Testis (tissue), 2 donors: ENCODE data around the gene VPS35L.

Experiments
- CTCF ChIP-seq, 3 experiments: fragments of 450-650 bp in 2 of 3; fragments of 200-600 bp in 1 of 3; sonication (generic) in 1 of 3; IDR thresholded peaks; one replicate each; pipeline ENCODE4 v1.5.1; 2016 to 2019; ENCODE audit warnings: antibody characterized with exemption in 3 of 3, mild to moderate bottlenecking in 2 of 3, moderate library complexity in 1 of 3
- POLR2A ChIP-seq: fragments of 450-650 bp; IDR thresholded peaks from one replicate; pipeline ENCODE4 v1.6.1; 2017; ENCODE audit warnings: antibody characterized with exemption, mild to moderate bottlenecking, moderate library complexity

GRCh38 chr16:19513377-19514053, 42.0 kb upstream of the VPS35L start:
- TF ChIP-seq CTCF (IDR thresholded peaks at IDR 0.05) (no peak), POLR2A (no peak)
